T1000 (cell line): ENCODE data around the gene MTR.

ENCODE experiments used
- DNase-seq: peaks from one replicate; lab custom pipeline; 2025; ENCODE audit warnings: mixed read lengths; lab: John Stamatoyannopoulos, UW

MTR gene

GRCh38 chr1:236864211-236864610 lies 69.1 kb downstream of the MTR start:
- no peak for DNase-seq

GRCh38 chr1:236864996-236865817 lies 70.1 kb downstream of the MTR start:
- DNase-seq = no peak

- DNase-seq = no peak
Observed at GRCh38 chr1:236865818-236866155, 70.7 kb downstream of the MTR start.

GRCh38 chr1:236868625-236869467 lies 73.8 kb downstream of the MTR start:
- no peak for DNase-seq

GRCh38 chr1:236869911-236870310 lies 74.8 kb downstream of the MTR start:
- no peak for DNase-seq

GRCh38 chr1:236870721-236871120 lies 75.6 kb downstream of the MTR start:
- no peak for DNase-seq

- DNase-seq = no peak
Observed at GRCh38 chr1:236872075-236872666, 77.1 kb downstream of the MTR start.

- no peak for DNase-seq
Observed at GRCh38 chr1:236875975-236876374, 80.9 kb downstream of the MTR start.

- DNase-seq = no peak
Observed at GRCh38 chr1:236877661-236878060, 82.6 kb downstream of the MTR start.

GRCh38 chr1:236880209-236880608 lies 85.1 kb downstream of the MTR start:
- DNase-seq = no peak

GRCh38 chr1:236882678-236883077 lies 87.6 kb downstream of the MTR start:
- no peak for DNase-seq

GRCh38 chr1:236886199-236886598 lies 91.1 kb downstream of the MTR start:
- DNase-seq = no peak

- no peak for DNase-seq
Observed at GRCh38 chr1:236887081-236887480, 92.0 kb downstream of the MTR start.

- DNase-seq = no peak
Observed at GRCh38 chr1:236888126-236888525, 93.0 kb downstream of the MTR start.

GRCh38 chr1:236888903-236889302 lies 93.8 kb downstream of the MTR start:
- no peak for DNase-seq

- DNase-seq = no peak
Observed at GRCh38 chr1:236890152-236891056, 95.3 kb downstream of the MTR start.

GRCh38 chr1:236893626-236894545 lies 98.8 kb downstream of the MTR start:
- DNase-seq = no peak

- no peak for DNase-seq
Observed at GRCh38 chr1:236895665-236896387, 100.7 kb downstream of the MTR start.

- DNase-seq = no peak
Observed at GRCh38 chr1:236896716-236897115, 101.6 kb downstream of the MTR start.
